HEK293 (cell line): ENCODE results near the gene KIAA1755.
"Not testable (repeated sequence)": the region's sequence is repeated elsewhere in the genome, so short reads cannot be mapped to it uniquely, and the experiment has no call there.

ENCODE experiments used
- CTCF ChIA-PET: fragments of 350-600 bp; formaldehyde crosslinking; extraction: SDS; loops from one replicate; lab custom pipeline; 2021; ENCODE audit warnings: antibody characterized with exemption; lab: Yijun Ruan, JAX
- POLR2A ChIA-PET: fragments of 300-600 bp; formaldehyde crosslinking; extraction: SDS; loops from one replicate; lab custom pipeline; 2020; ENCODE audit warnings: antibody characterized with exemption, inconsistent platforms; lab: Yijun Ruan, JAX
- H3K27ac ChIP-seq: fragments of 200-500 bp; sonication (Bioruptor generic); 2 replicates; pipeline ENCODE4 v1.5.1; 2014; ENCODE audit warnings: low read depth, low read length, control low read depth, inconsistent platforms; ENCODE audit errors: extremely low read depth
- H3K36me3 ChIP-seq, 2 experiments: fragments of 200-500 bp in 1 of 2; sonication (Bioruptor generic) in 1 of 2; 1 replicate in 1 of 2; 2 replicates in 1 of 2; pipeline ENCODE4 v1.5.1; 2014 to 2017; ENCODE audit warnings: inconsistent platforms in 2 of 2, low read length in 2 of 2; ENCODE audit not compliant: control insufficient read depth in 2 of 2, insufficient read depth in 1 of 2
- H3K4me1 ChIP-seq: fragments of 200-500 bp; sonication (Bioruptor generic); 2 replicates; pipeline ENCODE4 v1.5.1; 2014; ENCODE audit warnings: mild to moderate bottlenecking, low read length, inconsistent platforms; ENCODE audit not compliant: control insufficient read depth, insufficient read depth
- H3K4me3 ChIP-seq: 2 replicates; pipeline ENCODE4 v1.5.1; 2011; ENCODE audit warnings: low read depth, mild to moderate bottlenecking, control low read depth, low read length, moderate library complexity
- H3K9me3 ChIP-seq: fragments of 200-500 bp; sonication (Bioruptor generic); 2 replicates; pipeline ENCODE4 v1.5.1; 2014; ENCODE audit warnings: low read depth, low read length, inconsistent platforms; ENCODE audit not compliant: control insufficient read depth, insufficient read depth
- GLIS2 ChIP-seq: fragments of 450-650 bp; formaldehyde crosslinking; IDR thresholded peaks from 2 replicates; pipeline ENCODE4 v1.5.1; 2016; ENCODE audit warnings: missing biosample characterization, missing genetic modification characterization
- SCRT2 ChIP-seq: fragments of 450-650 bp; formaldehyde crosslinking; IDR thresholded peaks from 2 replicates; pipeline ENCODE4 v1.5.1; 2016; ENCODE audit warnings: missing biosample characterization, missing genetic modification characterization
- YY1 ChIP-seq: fragments of 450-650 bp; formaldehyde crosslinking; IDR thresholded peaks from 2 replicates; pipeline ENCODE4 v1.5.1; 2018; ENCODE audit warnings: missing biosample characterization, missing genetic modification characterization
- ZBTB8A ChIP-seq: fragments of 450-650 bp; formaldehyde crosslinking; IDR thresholded peaks from 2 replicates; pipeline ENCODE4 v1.5.1; 2016; ENCODE audit warnings: missing biosample characterization, missing genetic modification characterization
- ZNF132 ChIP-seq: fragments of 450-650 bp; formaldehyde crosslinking; IDR thresholded peaks from 2 replicates; pipeline ENCODE4 v1.5.1; 2017; ENCODE audit warnings: missing biosample characterization, missing genetic modification characterization, borderline replicate concordance
- ZNF133 ChIP-seq: fragments of 450-650 bp; formaldehyde crosslinking; IDR thresholded peaks from 2 replicates; pipeline ENCODE4 v1.5.1; 2016; ENCODE audit warnings: missing biosample characterization, missing genetic modification characterization
- ZNF175 ChIP-seq: fragments of 450-650 bp; formaldehyde crosslinking; IDR thresholded peaks from 2 replicates; pipeline ENCODE4 v1.5.1; 2016; ENCODE audit warnings: missing biosample characterization, missing genetic modification characterization
- ZNF292 ChIP-seq: fragments of 450-650 bp; formaldehyde crosslinking; IDR thresholded peaks from 2 replicates; pipeline ENCODE4 v1.5.1; 2016; ENCODE audit warnings: low read depth, missing biosample characterization, missing genetic modification characterization, borderline replicate concordance
- ZNF335 ChIP-seq: fragments of 450-650 bp; formaldehyde crosslinking; conservative IDR thresholded peaks from 2 replicates; pipeline ENCODE4 v1.5.1; 2016; ENCODE audit warnings: missing biosample characterization, missing genetic modification characterization
- ZNF433 ChIP-seq: fragments of 450-650 bp; formaldehyde crosslinking; IDR thresholded peaks from 2 replicates; pipeline ENCODE4 v1.5.1; 2016; ENCODE audit warnings: missing biosample characterization, missing genetic modification characterization, low read depth
- ZNF548 ChIP-seq: fragments of 450-650 bp; formaldehyde crosslinking; IDR thresholded peaks from 2 replicates; pipeline ENCODE4 v1.5.1; 2016; ENCODE audit warnings: missing biosample characterization, missing genetic modification characterization
- ZNF670 ChIP-seq: fragments of 450-650 bp; formaldehyde crosslinking; IDR thresholded peaks from 2 replicates; pipeline ENCODE4 v1.5.1; 2016; ENCODE audit warnings: missing biosample characterization, missing genetic modification characterization, low read depth
- ZNF791 ChIP-seq: fragments of 450-650 bp; formaldehyde crosslinking; IDR thresholded peaks from 2 replicates; pipeline ENCODE4 v1.5.1; 2016; ENCODE audit warnings: missing biosample characterization, missing genetic modification characterization
- ZSCAN23 ChIP-seq: fragments of 450-650 bp; formaldehyde crosslinking; IDR thresholded peaks from 2 replicates; pipeline ENCODE4 v1.5.1; 2016; ENCODE audit warnings: missing biosample characterization, missing genetic modification characterization
- TF ChIP-seq, protein P1 (sequence below): fragments of 450-650 bp; formaldehyde crosslinking; IDR thresholded peaks from 2 replicates; pipeline ENCODE4 v1.5.1; 2016; ENCODE audit warnings: missing biosample characterization, missing genetic modification characterization, borderline replicate concordance
- TF ChIP-seq, protein P2 (sequence below): fragments of 450-650 bp; formaldehyde crosslinking; IDR thresholded peaks from 2 replicates; pipeline ENCODE4 v1.5.1; 2016; ENCODE audit warnings: missing biosample characterization, missing genetic modification characterization

The KIAA1755 gene

DNA sequence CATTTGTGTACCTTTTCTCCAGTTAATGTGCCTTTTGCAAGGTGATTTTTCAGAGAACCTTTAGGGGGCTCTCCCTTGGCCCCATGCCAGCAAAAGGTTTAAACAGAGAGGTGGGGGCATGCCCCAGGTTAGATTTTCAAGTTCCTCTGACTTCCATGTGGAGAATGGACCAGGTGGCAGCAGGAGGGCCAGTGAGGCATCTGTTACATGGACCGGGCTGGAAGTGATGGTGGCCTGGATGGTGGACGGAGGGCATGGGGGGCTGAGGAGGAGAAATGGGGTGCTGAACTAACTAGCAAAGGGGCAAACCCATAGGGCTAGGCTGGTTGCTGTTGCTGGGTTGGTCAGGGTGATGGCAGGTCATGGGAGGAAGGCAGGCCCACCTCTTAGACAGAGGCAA is 22.7 kb upstream of the KIAA1755 start (continued):
- TF ChIP-seq SCRT2 (tag by site-specific recombination) (no peak), ZNF133 (tag by site-specific recombination) (no peak), ZNF670 (tag by site-specific recombination) (no peak), GLIS2 (no peak), ZNF791 (no peak), ZBTB8A (no peak), ZSCAN23 (no peak), YY1 (tag by site-specific recombination) (no peak)

DNA sequence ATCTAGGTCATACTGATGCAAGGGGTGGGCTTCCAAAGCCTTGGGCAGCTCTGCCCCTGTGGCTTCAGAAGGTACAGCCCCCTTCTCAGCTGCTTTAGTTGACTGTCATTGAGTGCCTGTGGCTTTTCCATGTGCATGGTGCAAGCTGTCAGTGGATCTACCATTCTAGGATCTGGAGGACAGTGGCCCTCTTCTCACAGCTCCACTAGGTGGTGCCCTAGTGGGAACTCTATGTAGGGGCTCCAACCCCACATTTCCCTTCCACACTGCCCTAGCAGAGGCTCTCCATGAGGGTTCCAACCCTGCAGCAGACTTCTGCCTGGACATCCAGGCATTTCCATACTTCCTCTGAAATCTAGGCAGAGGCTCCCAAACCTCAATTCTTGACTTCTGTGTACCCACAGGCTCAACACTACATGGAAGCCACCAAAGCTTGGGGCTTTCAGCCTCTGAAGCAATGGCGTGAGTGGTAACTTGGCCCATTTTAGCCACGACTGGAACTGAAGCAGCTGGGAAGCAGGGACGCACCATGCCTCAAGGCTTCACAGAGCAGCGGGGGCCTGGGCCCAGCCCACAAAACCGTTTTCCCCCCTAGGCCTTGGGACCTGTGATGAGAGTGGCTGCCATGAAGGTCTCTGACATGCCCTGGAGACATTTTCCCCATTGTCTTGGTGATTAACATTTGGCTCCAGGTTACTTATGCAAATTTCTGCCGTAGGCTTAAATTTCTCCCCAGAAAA is 20.8 kb upstream of the KIAA1755 start:
- H3K9me3 ChIP-seq, H3K36me3 ChIP-seq, POLR2A ChIA-PET, H3K4me3 ChIP-seq, H3K4me1 ChIP-seq, H3K27ac ChIP-seq: not testable (repeated sequence)
- CTCF ChIA-PET: interaction anchor here (0.6 to 1.2 kb wide), 2 partner anchors 10 to 1103 kb away, joined by 3 to 4 read pairs; partner anchors contain the start of gene RPN2

DNA sequence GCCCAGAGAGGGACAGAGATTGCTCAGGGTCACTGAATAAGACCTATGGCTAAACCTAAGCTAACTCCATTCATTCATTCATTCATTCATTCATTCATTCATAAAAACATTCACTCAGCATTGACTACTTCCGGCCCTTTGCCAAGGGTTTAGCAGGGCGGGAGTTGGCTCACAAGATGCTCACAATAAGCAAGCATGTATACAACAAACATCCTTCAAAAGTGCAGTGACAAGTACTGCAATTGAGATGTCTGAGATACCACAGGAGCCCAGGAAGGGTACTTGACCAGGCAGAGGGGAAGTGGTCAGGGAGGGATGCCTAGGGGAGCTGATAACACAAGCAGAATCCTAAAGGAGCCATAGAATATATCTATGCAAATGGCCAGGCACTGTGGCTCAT is 18.2 kb upstream of the KIAA1755 start:
- H3K9me3 ChIP-seq: no peaks in the 10 kb centered on the region
- no peak for TF ChIP-seq ZNF335 (tag by site-specific recombination)
- no peak for TF ChIP-seq YY1 (tag by site-specific recombination)
- no peak for TF ChIP-seq ZNF433 (tag by site-specific recombination)
- TF ChIP-seq, protein P1, sequence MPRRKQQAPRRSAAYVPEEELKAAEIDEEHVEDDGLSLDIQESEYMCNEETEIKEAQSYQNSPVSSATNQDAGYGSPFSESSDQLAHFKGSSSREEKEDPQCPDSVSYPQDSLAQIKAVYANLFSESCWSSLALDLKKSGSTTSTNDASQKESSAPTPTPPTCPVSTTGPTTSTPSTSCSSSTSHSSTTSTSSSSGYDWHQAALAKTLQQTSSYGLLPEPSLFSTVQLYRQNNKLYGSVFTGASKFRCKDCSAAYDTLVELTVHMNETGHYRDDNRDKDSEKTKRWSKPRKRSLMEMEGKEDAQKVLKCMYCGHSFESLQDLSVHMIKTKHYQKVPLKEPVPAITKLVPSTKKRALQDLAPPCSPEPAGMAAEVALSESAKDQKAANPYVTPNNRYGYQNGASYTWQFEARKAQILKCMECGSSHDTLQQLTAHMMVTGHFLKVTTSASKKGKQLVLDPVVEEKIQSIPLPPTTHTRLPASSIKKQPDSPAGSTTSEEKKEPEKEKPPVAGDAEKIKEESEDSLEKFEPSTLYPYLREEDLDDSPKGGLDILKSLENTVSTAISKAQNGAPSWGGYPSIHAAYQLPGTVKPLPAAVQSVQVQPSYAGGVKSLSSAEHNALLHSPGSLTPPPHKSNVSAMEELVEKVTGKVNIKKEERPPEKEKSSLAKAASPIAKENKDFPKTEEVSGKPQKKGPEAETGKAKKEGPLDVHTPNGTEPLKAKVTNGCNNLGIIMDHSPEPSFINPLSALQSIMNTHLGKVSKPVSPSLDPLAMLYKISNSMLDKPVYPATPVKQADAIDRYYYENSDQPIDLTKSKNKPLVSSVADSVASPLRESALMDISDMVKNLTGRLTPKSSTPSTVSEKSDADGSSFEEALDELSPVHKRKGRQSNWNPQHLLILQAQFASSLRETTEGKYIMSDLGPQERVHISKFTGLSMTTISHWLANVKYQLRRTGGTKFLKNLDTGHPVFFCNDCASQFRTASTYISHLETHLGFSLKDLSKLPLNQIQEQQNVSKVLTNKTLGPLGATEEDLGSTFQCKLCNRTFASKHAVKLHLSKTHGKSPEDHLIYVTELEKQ (tag by site-specific recombination): no peak
- no peak for TF ChIP-seq ZNF132
- no peak for TF ChIP-seq ZNF548 (tag by site-specific recombination)
- TF ChIP-seq ZNF175 (tag by site-specific recombination): no peak
- TF ChIP-seq, protein P2, sequence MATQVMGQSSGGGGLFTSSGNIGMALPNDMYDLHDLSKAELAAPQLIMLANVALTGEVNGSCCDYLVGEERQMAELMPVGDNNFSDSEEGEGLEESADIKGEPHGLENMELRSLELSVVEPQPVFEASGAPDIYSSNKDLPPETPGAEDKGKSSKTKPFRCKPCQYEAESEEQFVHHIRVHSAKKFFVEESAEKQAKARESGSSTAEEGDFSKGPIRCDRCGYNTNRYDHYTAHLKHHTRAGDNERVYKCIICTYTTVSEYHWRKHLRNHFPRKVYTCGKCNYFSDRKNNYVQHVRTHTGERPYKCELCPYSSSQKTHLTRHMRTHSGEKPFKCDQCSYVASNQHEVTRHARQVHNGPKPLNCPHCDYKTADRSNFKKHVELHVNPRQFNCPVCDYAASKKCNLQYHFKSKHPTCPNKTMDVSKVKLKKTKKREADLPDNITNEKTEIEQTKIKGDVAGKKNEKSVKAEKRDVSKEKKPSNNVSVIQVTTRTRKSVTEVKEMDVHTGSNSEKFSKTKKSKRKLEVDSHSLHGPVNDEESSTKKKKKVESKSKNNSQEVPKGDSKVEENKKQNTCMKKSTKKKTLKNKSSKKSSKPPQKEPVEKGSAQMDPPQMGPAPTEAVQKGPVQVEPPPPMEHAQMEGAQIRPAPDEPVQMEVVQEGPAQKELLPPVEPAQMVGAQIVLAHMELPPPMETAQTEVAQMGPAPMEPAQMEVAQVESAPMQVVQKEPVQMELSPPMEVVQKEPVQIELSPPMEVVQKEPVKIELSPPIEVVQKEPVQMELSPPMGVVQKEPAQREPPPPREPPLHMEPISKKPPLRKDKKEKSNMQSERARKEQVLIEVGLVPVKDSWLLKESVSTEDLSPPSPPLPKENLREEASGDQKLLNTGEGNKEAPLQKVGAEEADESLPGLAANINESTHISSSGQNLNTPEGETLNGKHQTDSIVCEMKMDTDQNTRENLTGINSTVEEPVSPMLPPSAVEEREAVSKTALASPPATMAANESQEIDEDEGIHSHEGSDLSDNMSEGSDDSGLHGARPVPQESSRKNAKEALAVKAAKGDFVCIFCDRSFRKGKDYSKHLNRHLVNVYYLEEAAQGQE: no peak
- no peak for TF ChIP-seq ZNF292 (tag by site-specific recombination)
- TF ChIP-seq, all 188 proteins: peak for 0
- Histone ChIP-seq H3K27ac (no peak overlapping the region), H3K4me3 (no peak overlapping the region), H3K4me1 (no peaks in the 10 kb centered on the region), H3K36me3 (no peaks in the 10 kb centered on the region)
- ChIA-PET POLR2A (no interaction called here), CTCF (interaction anchor here (0.8 kb wide), 1 partner anchor 35 kb away, joined by 4 read pairs; no protein-coding TSS in a partner anchor)
